ENCODE results near the gene TPST2. TPM values are rescaled to one million over a fixed set of nuclear protein-coding genes. Genes with fewer than 3 reads are reported as not detected.

TPST2 gene
- total RNA-seq, result 100 to 1,000 TPM; 169 to 218 TPM
- 32.8 TPM for polyA plus RNA-seq (ENCODE audit: insufficient read depth, low read depth, low replicate concordance)
- long read RNA-seq, donor 1, full-length matches to known transcripts, result 20 of 63 reads
- long read RNA-seq, donor 1, partial matches to known transcripts, result 43 of 63 reads
- long read RNA-seq, donor 1, other reads (novel, unspliced or antisense), result 0 of 63 reads
- long read RNA-seq, donor 2, full-length matches to known transcripts, result 9 of 16 reads
- long read RNA-seq, donor 2, partial matches to known transcripts, result 7 of 16 reads
- long read RNA-seq, donor 2, other reads (novel, unspliced or antisense), result 0 of 16 reads

GRCh38 chr22:26589845-26590736, at the start of gene TPST2:
TSS of gene TPST2 (minus strand) at chr22:26590132. CDS start at chr22:26541630, 48,502 bp downstream.
- H3K4me1 ChIP-seq, result peaks cover 10% of the 10 kb centered on the region
- peak within 1 kb of the TSS; percentile 84 to 88 for H3K27ac ChIP-seq
- no peak for TF ChIP-seq CTCF (IDR thresholded peaks at IDR 0.05)
- peak; percentile 64 for TF ChIP-seq POLR2A (IDR thresholded peaks at IDR 0.05)
- intact Hi-C loops (cut with DNase I; ENCODE audit: low total_unique reads), result no loop called here
- 3 to 4% methylated on average over 9 to 13 of the region's 72 CpGs for WGBS, 2 donors
- H3K27me3 ChIP-seq, result no peaks in the 10 kb centered on the region
- no peaks in the 10 kb centered on the region for H3K36me3 ChIP-seq (ENCODE audit: low read depth, missing control alignments)
- peak; percentile 86 for DNase-seq
- peak within 1 kb of the TSS; percentile 87 to 89 for H3K4me3 ChIP-seq
- H3K9me3 ChIP-seq, result no peaks in the 10 kb centered on the region

- Histone ChIP-seq H3K9me3 (no peaks in the 10 kb centered on the region), H3K27me3 (no peaks in the 10 kb centered on the region), H3K27ac (no peak overlapping the region), H3K36me3 (ENCODE audit: low read depth, missing control alignments) (no peaks in the 10 kb centered on the region), H3K4me3 (no peak overlapping the region), H3K4me1 (no peaks in the 10 kb centered on the region)
- DNase-seq, result no peak
- intact Hi-C loops (cut with DNase I; ENCODE audit: low total_unique reads), result no loop called here
- no peak for TF ChIP-seq CTCF (IDR thresholded peaks at IDR 0.05)
- no peak for TF ChIP-seq POLR2A (IDR thresholded peaks at IDR 0.05)
- WGBS, 2 donors, result 48 to 72% methylated on average over 1 of the region's 1 CpG
Measured at GRCh38 chr22:26636296-26636695, 46.4 kb upstream of the TPST2 start.

GRCh38 chr22:26635117-26635516, 45.2 kb upstream of the TPST2 start:
- no peak for DNase-seq
- no peaks in the 10 kb centered on the region for H3K36me3 ChIP-seq (ENCODE audit: low read depth, missing control alignments)
- 91 to 96% methylated on average over 2 of the region's 2 CpGs for WGBS, 2 donors
- H3K4me1 ChIP-seq, result no peaks in the 10 kb centered on the region
- H3K27ac ChIP-seq, result no peak overlapping the region
- no peaks in the 10 kb centered on the region for H3K27me3 ChIP-seq
- no peaks in the 10 kb centered on the region for H3K9me3 ChIP-seq
- no peak for TF ChIP-seq CTCF (IDR thresholded peaks at IDR 0.05)
- TF ChIP-seq POLR2A (IDR thresholded peaks at IDR 0.05), result no peak
- no peak overlapping the region for H3K4me3 ChIP-seq
- intact Hi-C loops (cut with DNase I; ENCODE audit: low total_unique reads), result no loop called here

GRCh38 chr22:26634189-26634588, 44.3 kb upstream of the TPST2 start:
- H3K9me3 ChIP-seq, result no peaks in the 10 kb centered on the region
- H3K36me3 ChIP-seq (ENCODE audit: low read depth, missing control alignments), result no peaks in the 10 kb centered on the region
- no peaks in the 10 kb centered on the region for H3K4me1 ChIP-seq
- H3K27ac ChIP-seq, result no peak overlapping the region
- no peak for TF ChIP-seq POLR2A (IDR thresholded peaks at IDR 0.05)
- TF ChIP-seq CTCF (IDR thresholded peaks at IDR 0.05), result no peak
- 89 to 92% methylated on average over 3 of the region's 3 CpGs for WGBS, 2 donors
- no peak for DNase-seq
- no peaks in the 10 kb centered on the region for H3K27me3 ChIP-seq
- intact Hi-C loops (cut with DNase I; ENCODE audit: low total_unique reads), result no loop called here
- H3K4me3 ChIP-seq, result no peak overlapping the region

Data from testis (tissue), 5 donors.